Left lung (tissue), 14 donors: Measurements from ENCODE around the gene DEPDC1B. TPM values are rescaled to one million over a fixed set of nuclear protein-coding genes. Genes with fewer than 3 reads are reported as not detected.

Source experiments
- ATAC-seq: fragments of 200-7000 bp; cut with Tn5 transposase; one replicate; pipeline ENCODE4 v1.9.1; 2020; ENCODE audit warnings: moderate library complexity
- DNase-seq, 4 donors: peaks; one replicate each; pipeline ENCODE4 v3.0.0-alpha.2; 2013 to 2020
- H3K27ac ChIP-seq, 2 donors: fragments of 200-600 bp; sonication (generic) in 1 of 2; one replicate each; pipeline versions ENCODE4 v1.5.0 to v1.8.0; 2020 to 2021
- H3K27me3 ChIP-seq, 2 donors: fragments of 200-600 bp; sonication (generic) in 1 of 2; one replicate each; pipeline versions ENCODE4 v1.5.0 to v1.8.0; 2020 to 2021
- H3K36me3 ChIP-seq, 2 donors: fragments of 200-600 bp; sonication (generic) in 1 of 2; one replicate each; pipeline versions ENCODE4 v1.5.0 to v1.8.0; 2020 to 2021
- H3K4me1 ChIP-seq, 2 donors: fragments of 200-600 bp; one replicate each; pipeline ENCODE4 v1.8.0; 2021
- H3K4me3 ChIP-seq, 2 donors: fragments of 200-600 bp; sonication (generic) in 1 of 2; one replicate each; pipeline versions ENCODE4 v1.5.0 to v1.8.0; 2020 to 2021; ENCODE audit warnings: mild to moderate bottlenecking in 1 of 2
- H3K9me3 ChIP-seq, 2 donors: fragments of 200-600 bp; sonication (generic) in 1 of 2; one replicate each; pipeline versions ENCODE4 v1.5.0 to v1.8.0; 2020 to 2021
- CTCF ChIP-seq, 2 donors: fragments of 200-600 bp; sonication (generic) in 1 of 2; IDR thresholded peaks; one replicate each; pipeline versions ENCODE4 v1.5.0 to v1.8.0; 2021; ENCODE audit warnings: antibody characterized with exemption in 2 of 2
- intact Hi-C, 2 donors: fragments of 100-400 bp; cut with DNase I; formaldehyde crosslinking; loops; one replicate each; pipeline versions ENCODE4 v1.11.2 to v1.14.2; 2022
- long read RNA-seq, 12 donors: library from polyadenylated mRNA in 2 of 12; unstranded in 2 of 12; transcript quantifications; one replicate each; pipeline ENCODE4 v2.0.0 and lab custom pipeline, GENCODE V29; 2019 to 2026
- polyA plus RNA-seq, 6 donors: library from polyadenylated mRNA; unstranded; fragments of 120-200 nt; gene quantifications; one replicate each; pipeline ENCODE4 v1.2.1, GENCODE V29; 2013; ENCODE audit not compliant: insufficient read length in 6 of 6
- total RNA-seq, 2 donors: library from RNA; stranded (reverse); fragmentation: NEBNext Ultra II Directional; extraction: Animal tissue kit (Norgen Biotek cat#: 25700); gene quantifications; one replicate each; pipeline ENCODE4 v1.2.1, GENCODE V29; 2021
- donor health status: DM: no; HTN: yes; CAD: no.
- donor health status: DM: no; HTN: no; CAD: no.

The DEPDC1B gene
- total RNA-seq: 1 to 10 TPM; 1.3 to 3.0 TPM
- polyA plus RNA-seq: 10 to 100 TPM in 4 of 6 donors, 1 to 10 TPM in 2; 8.4 to 21.4 (median 11.8) TPM
- long read RNA-seq, donor 1, transcript DEPDC1B-201 (11 exons, 2,499 nt): major isoform, 5 of 5 reads
- long read RNA-seq, donor 1, partial matches to known transcripts: 0 of 5 reads
- long read RNA-seq, donor 1, other reads (novel, unspliced or antisense): 0 of 5 reads
- long read RNA-seq, donor 2, transcript DEPDC1B-201 (11 exons, 2,499 nt): major isoform, 5 of 5 reads
- long read RNA-seq, donor 2, partial matches to known transcripts: 0 of 5 reads
- long read RNA-seq, donor 2, other reads (novel, unspliced or antisense): 0 of 5 reads
- long read RNA-seq, donor 3, partial matches to known transcripts: 6 of 11 reads
- long read RNA-seq, donor 3, other reads (novel, unspliced or antisense): 0 of 11 reads
- long read RNA-seq, donor 4: 0 reads
- long read RNA-seq, donor 5, partial matches to known transcripts: 0 of 3 reads
- long read RNA-seq, donor 5, other reads (novel, unspliced or antisense): 0 of 3 reads
- long read RNA-seq, donor 6, partial matches to known transcripts: 0 of 4 reads
- long read RNA-seq, donor 6, other reads (novel, unspliced or antisense): 0 of 4 reads
- long read RNA-seq, donor 7, partial matches to known transcripts: 6 of 6 reads
- long read RNA-seq, donor 7, other reads (novel, unspliced or antisense): 0 of 6 reads
- long read RNA-seq, donor 8, partial matches to known transcripts: 0 of 2 reads
- long read RNA-seq, donor 8, other reads (novel, unspliced or antisense): 0 of 2 reads
- long read RNA-seq, donor 9: 0 reads
- long read RNA-seq, donor 10: 0 reads
- long read RNA-seq, donor 11: 0 reads
- long read RNA-seq, donor 12: 0 reads

- peak within 1 kb of the TSS; percentile 68 to 74 for H3K4me3 ChIP-seq
- H3K27ac ChIP-seq: peak within 1 kb of the TSS; percentile 63 to 74
- peak; percentile 98 for ATAC-seq
- intact Hi-C loops: no loop called here
- H3K36me3 ChIP-seq: no peaks in the 10 kb centered on the region
- H3K9me3 ChIP-seq: no peaks in the 10 kb centered on the region
- DNase-seq: peak; percentile 91 to 98 (median 94)
- no peaks in the 10 kb centered on the region for H3K27me3 ChIP-seq
- H3K4me1 ChIP-seq: peaks cover 3 to 12% of the 10 kb centered on the region in 2 donors
- TF ChIP-seq CTCF (IDR thresholded peaks at IDR 0.05): no peak
Observed at GRCh38 chr5:60699609-60700415, at the start of gene DEPDC1B. TSS of gene DEPDC1B (minus strand) at chr5:60700166. CDS start at chr5:60700093, 73 bp downstream.

GRCh38 chr5:60744682-60745081 is 44.7 kb upstream of the DEPDC1B start:
- no peak for TF ChIP-seq CTCF (IDR thresholded peaks at IDR 0.05)
- no peak overlapping the region for H3K4me3 ChIP-seq
- no peaks in the 10 kb centered on the region for H3K36me3 ChIP-seq
- H3K27ac ChIP-seq: no peak overlapping the region
- H3K9me3 ChIP-seq: peaks cover 0 to 17% of the 10 kb centered on the region in 2 donors
- DNase-seq: peak in 1 of 4 donors; percentile 55
- no peak for ATAC-seq
- H3K4me1 ChIP-seq: no peaks in the 10 kb centered on the region
- intact Hi-C loops: no loop called here
- no peaks in the 10 kb centered on the region for H3K27me3 ChIP-seq

GRCh38 chr5:60743511-60744314 is 43.7 kb upstream of the DEPDC1B start:
- no peaks in the 10 kb centered on the region for H3K4me1 ChIP-seq
- no peak for ATAC-seq
- no peak for TF ChIP-seq CTCF (IDR thresholded peaks at IDR 0.05)
- no peak overlapping the region for H3K4me3 ChIP-seq
- no peaks in the 10 kb centered on the region for H3K36me3 ChIP-seq
- H3K27me3 ChIP-seq: no peaks in the 10 kb centered on the region
- H3K27ac ChIP-seq: no peak overlapping the region
- H3K9me3 ChIP-seq: peaks cover 0 to 21% of the 10 kb centered on the region in 2 donors
- intact Hi-C loops: no loop called here
- DNase-seq: peak in 1 of 4 donors; percentile 52

- TF ChIP-seq CTCF (IDR thresholded peaks at IDR 0.05): no peak
- intact Hi-C loops: no loop called here
- H3K9me3 ChIP-seq: peaks cover 0 to 21% of the 10 kb centered on the region in 2 donors
- no peaks in the 10 kb centered on the region for H3K27me3 ChIP-seq
- H3K36me3 ChIP-seq: no peaks in the 10 kb centered on the region
- H3K27ac ChIP-seq: no peak overlapping the region
- no peak for ATAC-seq
- H3K4me1 ChIP-seq: no peaks in the 10 kb centered on the region
- H3K4me3 ChIP-seq: no peak overlapping the region
- no peak for DNase-seq
Observed at GRCh38 chr5:60740322-60740721, 40.4 kb upstream of the DEPDC1B start.
